H1 (cell line): Measurements from ENCODE around the gene DNAI2. TPM values are rescaled to one million over a fixed set of nuclear protein-coding genes. Genes with fewer than 3 reads are reported as not detected.
A peak's percentile ranks its signal among the peaks of the same experiment; 100 is the strongest.

Experiments used
- CTCF ChIA-PET: fragments of 300-600 bp; sonication (Branson Sonifier 250); formaldehyde crosslinking; loops from one replicate; lab custom pipeline; 2021; ENCODE audit not compliant: partially characterized antibody; lab: Charles Lee
- POLR2A ChIA-PET: fragments of 300-600 bp; sonication (Branson Sonifier 250); formaldehyde crosslinking; loops from one replicate; lab custom pipeline; 2021; ENCODE audit warnings: inconsistent platforms; ENCODE audit not compliant: partially characterized antibody; lab: Charles Lee
- DNase-seq, 2 experiments: peaks; one replicate each; pipeline versions ENCODE4 v3.0.0 to v3.0.0-alpha.2; 2010 to 2022; ENCODE audit warnings: low spot score in 2 of 2, low read depth in 1 of 2, mixed read lengths in 1 of 2
- FAIRE-seq: peaks from 2 replicates; lab custom pipeline; 2011; peaks lifted over from hg19 to GRCh38; lab: Jason Lieb, UNC
- H2AFZ ChIP-seq: 2 replicates; pipeline ENCODE4 v1.8.1; 2012; ENCODE audit warnings: low read length, inconsistent platforms
- H2AK5ac ChIP-seq: 2 replicates; pipeline ENCODE4 v1.6.1; 2013; ENCODE audit warnings: low read depth, low read length
- H2BK120ac ChIP-seq: replicated peaks from 2 replicates; pipeline ENCODE3; 2013; ENCODE audit warnings: low read depth, low read length, inconsistent platforms
- H2BK12ac ChIP-seq: 2 replicates; pipeline ENCODE4 v1.6.1; 2013; ENCODE audit warnings: low read depth, low read length
- H2BK15ac ChIP-seq: 2 replicates; pipeline ENCODE4 v1.6.1; 2013; ENCODE audit warnings: low read length
- H2BK20ac ChIP-seq: 2 replicates; pipeline ENCODE4 v1.6.1; 2013; ENCODE audit warnings: low read length
- H2BK5ac ChIP-seq: 2 replicates; pipeline ENCODE4 v1.6.1; 2013; ENCODE audit warnings: low read depth, low read length
- H3K14ac ChIP-seq: 2 replicates; pipeline ENCODE4 v1.6.1; 2013; ENCODE audit warnings: inconsistent platforms; ENCODE audit not compliant: insufficient read length
- H3K18ac ChIP-seq: 2 replicates; pipeline ENCODE4 v1.6.1; 2013; ENCODE audit warnings: low read length; ENCODE audit errors: extremely low read depth
- H3K23ac ChIP-seq: 2 replicates; pipeline ENCODE4 v1.6.1; 2013; ENCODE audit warnings: inconsistent platforms; ENCODE audit not compliant: insufficient read length
- H3K23me2 ChIP-seq: 2 replicates; pipeline ENCODE4 v1.6.1; 2013; ENCODE audit warnings: low read depth, low read length
- H3K27ac ChIP-seq: 2 replicates; pipeline ENCODE4 v1.6.1; 2011; ENCODE audit warnings: low read depth, low read length, inconsistent platforms
- H3K27me3 ChIP-seq, 4 experiments: replicated peaks in 1 of 4; 1 replicate in 1 of 4; 2 replicates in 3 of 4; pipeline versions ENCODE4 v1.6.1 to v1.8.1; 2011 to 2013; ENCODE audit warnings: low read length in 3 of 4, mild to moderate bottlenecking in 3 of 4, inconsistent platforms in 2 of 4, mixed read lengths in 2 of 4, moderate library complexity in 1 of 4; ENCODE audit not compliant: control insufficient read depth in 3 of 4, insufficient read depth in 3 of 4; ENCODE audit errors: extremely low read depth in 1 of 4
- H3K36me3 ChIP-seq, 4 experiments: 2 replicates each; pipeline versions ENCODE4 v1.6.1 to v1.8.1; 2011 to 2013; ENCODE audit warnings: mild to moderate bottlenecking in 4 of 4, low read length in 3 of 4, moderate library complexity in 2 of 4, control low read depth in 1 of 4, inconsistent platforms in 1 of 4; ENCODE audit not compliant: insufficient read depth in 4 of 4, control insufficient read depth in 2 of 4
- H3K4ac ChIP-seq: replicated peaks from 2 replicates; pipeline ENCODE3; 2013; ENCODE audit warnings: low read length, low read depth, mixed read lengths, inconsistent platforms; ENCODE audit not compliant: insufficient read length
- H3K4me1 ChIP-seq, 4 experiments: replicated peaks in 1 of 4; 1 replicate in 1 of 4; 2 replicates in 3 of 4; pipeline versions ENCODE4 v1.6.1 to v1.8.1; 2011 to 2013; ENCODE audit warnings: low read length in 3 of 4, inconsistent platforms in 2 of 4, mixed read lengths in 1 of 4; ENCODE audit not compliant: insufficient read depth in 4 of 4, control insufficient read depth in 3 of 4
- H3K4me2 ChIP-seq, 2 experiments: 2 replicates each; pipeline versions ENCODE4 v1.6.1 to v1.8.1; 2011 to 2013; ENCODE audit warnings: low read depth in 2 of 2, low read length in 2 of 2, control low read depth in 1 of 2, inconsistent platforms in 1 of 2, mild to moderate bottlenecking in 1 of 2; ENCODE audit not compliant: insufficient read depth in 1 of 2
- H3K4me3 ChIP-seq, 4 experiments: fragments of 200-600, 300-600 bp in 1 of 4; sonication (generic), shearing (Covaris generic), sonication (Bioruptor Twin) in 1 of 4; 2 replicates each; pipeline versions ENCODE4 v1.5.1 to v1.8.1; 2011 to 2016; ENCODE audit warnings: low read length in 4 of 4, low read depth in 3 of 4, control low read depth in 2 of 4, inconsistent platforms in 2 of 4, mild to moderate bottlenecking in 2 of 4, mixed read lengths in 1 of 4, moderate library complexity in 1 of 4; ENCODE audit not compliant: insufficient read depth in 2 of 4; ENCODE audit errors: extremely low read depth in 1 of 4
- H3K56ac ChIP-seq: replicated peaks from 2 replicates; pipeline ENCODE3; 2013; ENCODE audit warnings: low read depth, mild to moderate bottlenecking, mixed read lengths, low read length, inconsistent platforms; ENCODE audit not compliant: insufficient read length
- H3K79me1 ChIP-seq: 2 replicates; pipeline ENCODE4 v1.6.1; 2013; ENCODE audit warnings: low read depth, low read length, control low read depth
- H3K79me2 ChIP-seq, 2 experiments: 2 replicates each; pipeline versions ENCODE4 v1.6.1 to v1.8.1; 2012 to 2013; ENCODE audit warnings: low read length in 2 of 2, mild to moderate bottlenecking in 2 of 2, inconsistent platforms in 1 of 2; ENCODE audit not compliant: insufficient read depth in 2 of 2, control insufficient read depth in 1 of 2
- H3K9ac ChIP-seq, 4 experiments: replicated peaks in 1 of 4; 1 replicate in 1 of 4; 2 replicates in 3 of 4; pipeline versions ENCODE4 v1.6.1 to v1.8.1; 2011 to 2013; ENCODE audit warnings: low read depth in 3 of 4, low read length in 3 of 4, control low read depth in 2 of 4, mild to moderate bottlenecking in 2 of 4, moderate library complexity in 2 of 4, inconsistent platforms in 1 of 4; ENCODE audit errors: extremely low read depth in 1 of 4
- H3K9me3 ChIP-seq, 2 experiments: 2 replicates each; pipeline versions ENCODE4 v1.6.1 to v1.8.1; 2012 to 2013; ENCODE audit warnings: mild to moderate bottlenecking in 2 of 2, moderate library complexity in 2 of 2, control low read depth in 1 of 2, inconsistent platforms in 1 of 2, low read depth in 1 of 2, low read length in 1 of 2, mixed read lengths in 1 of 2; ENCODE audit not compliant: insufficient read depth in 2 of 2
- H4K20me1 ChIP-seq, 2 experiments: replicated peaks in 1 of 2; 2 replicates each; pipeline versions ENCODE3 to v1.8.1; 2011 to 2013; ENCODE audit warnings: inconsistent platforms in 2 of 2, low read length in 2 of 2, mild to moderate bottlenecking in 1 of 2; ENCODE audit not compliant: insufficient read depth in 2 of 2, control insufficient read depth in 1 of 2
- H4K5ac ChIP-seq: 2 replicates; pipeline ENCODE4 v1.6.1; 2013; ENCODE audit warnings: low read length, low read depth, mixed read lengths, inconsistent platforms; ENCODE audit not compliant: insufficient read length
- H4K8ac ChIP-seq: 2 replicates; pipeline ENCODE4 v1.8.0; 2013; ENCODE audit warnings: mild to moderate bottlenecking, moderate library complexity, low read length, inconsistent platforms; ENCODE audit not compliant: insufficient read depth; ENCODE audit errors: extremely low read depth
- H4K91ac ChIP-seq: replicated peaks from 2 replicates; pipeline ENCODE3; 2013; ENCODE audit warnings: low read length, mixed read lengths, inconsistent platforms; ENCODE audit not compliant: insufficient read length
- GABPA ChIP-seq: IDR thresholded peaks from 2 replicates; pipeline ENCODE4 v1.6.1; 2011; ENCODE audit warnings: mild to moderate bottlenecking, low read length, moderate library complexity, borderline replicate concordance; ENCODE audit not compliant: insufficient read depth
- POLR2AphosphoS5 ChIP-seq: IDR thresholded peaks from 2 replicates; pipeline ENCODE4 v1.6.1; 2011; ENCODE audit warnings: low read depth, low read length
- RAD21 ChIP-seq, 2 experiments: IDR thresholded peaks in 1 of 2; conservative IDR thresholded peaks in 1 of 2; 2 replicates each; pipeline ENCODE4 v1.6.1; 2011; ENCODE audit warnings: low read depth in 2 of 2, low read length in 2 of 2, improper control_type of control experiment in 1 of 2, inconsistent platforms in 1 of 2, mild to moderate bottlenecking in 1 of 2, moderate library complexity in 1 of 2
- SIN3A ChIP-seq, 2 experiments: IDR thresholded peaks in 1 of 2; conservative IDR thresholded peaks in 1 of 2; 2 replicates each; pipeline ENCODE4 v1.6.1; 2011 to 2012; ENCODE audit warnings: low read length in 2 of 2, improper control_type of control experiment in 1 of 2, low read depth in 1 of 2, mild to moderate bottlenecking in 1 of 2
- TAF7 ChIP-seq: optimal IDR thresholded peaks from 2 replicates; pipeline ENCODE3; 2011; ENCODE audit warnings: low read depth, mild to moderate bottlenecking, inconsistent platforms, low read length, moderate library complexity, borderline replicate concordance
- WGBS, 2 experiments: shearing (Covaris generic) in 1 of 2; methylation state at CpG; one replicate each; pipeline versions ENCODE4 v1.1.6 to v1.1.7; 2013 to 2015; ENCODE audit warnings: low lambda C conversion rate in 2 of 2, mixed read lengths in 2 of 2, inconsistent platforms in 1 of 2, low coverage in 1 of 2, missing lambda C conversion rate in 1 of 2; ENCODE audit not compliant: insufficient replicate concordance in 2 of 2, insufficient coverage in 1 of 2, insufficient read length in 1 of 2; ENCODE audit errors: extremely low coverage in 1 of 2, missing lambda C conversion rate in 1 of 2; 5-methylcytosine and 5-hydroxymethylcytosine counted together
- polyA plus RNA-seq, 7 experiments: library from polyadenylated mRNA; depleted of rRNA in 3 of 7; stranded (reverse) in 5 of 7; unstranded in 2 of 7; fragments of >200 nt in 5 of 7; fragments of 200-250 nt in 2 of 7; gene quantifications; 1 replicate in 5 of 7; 2 replicates in 1 of 7; 4 replicates in 1 of 7; pipeline versions ENCODE4 v1.2.1 to v1.2.3, GENCODE V29; 2011 to 2013; ENCODE audit warnings: missing spikeins in 2 of 7, mixed read lengths in 2 of 7
- total RNA-seq: library from RNA; stranded (reverse); fragmentation: NEBNext Ultra II Directional; extraction: Animal tissue kit (Norgen Biotek cat#: 25700); gene quantifications from 2 replicates; pipeline ENCODE4 v1.2.1, GENCODE V29; 2021
- TF ChIP-seq, protein P1 (sequence below): IDR thresholded peaks from 2 replicates; pipeline ENCODE4 v1.6.1; 2012; ENCODE audit warnings: inconsistent platforms

DNAI2 gene
- total and polyA plus RNA-seq, 2 of the 8 experiments (the other 6 are each of a cell fraction or from before 2014, with no cell fraction given) = 0.08 to 0.15 TPM

DNA sequence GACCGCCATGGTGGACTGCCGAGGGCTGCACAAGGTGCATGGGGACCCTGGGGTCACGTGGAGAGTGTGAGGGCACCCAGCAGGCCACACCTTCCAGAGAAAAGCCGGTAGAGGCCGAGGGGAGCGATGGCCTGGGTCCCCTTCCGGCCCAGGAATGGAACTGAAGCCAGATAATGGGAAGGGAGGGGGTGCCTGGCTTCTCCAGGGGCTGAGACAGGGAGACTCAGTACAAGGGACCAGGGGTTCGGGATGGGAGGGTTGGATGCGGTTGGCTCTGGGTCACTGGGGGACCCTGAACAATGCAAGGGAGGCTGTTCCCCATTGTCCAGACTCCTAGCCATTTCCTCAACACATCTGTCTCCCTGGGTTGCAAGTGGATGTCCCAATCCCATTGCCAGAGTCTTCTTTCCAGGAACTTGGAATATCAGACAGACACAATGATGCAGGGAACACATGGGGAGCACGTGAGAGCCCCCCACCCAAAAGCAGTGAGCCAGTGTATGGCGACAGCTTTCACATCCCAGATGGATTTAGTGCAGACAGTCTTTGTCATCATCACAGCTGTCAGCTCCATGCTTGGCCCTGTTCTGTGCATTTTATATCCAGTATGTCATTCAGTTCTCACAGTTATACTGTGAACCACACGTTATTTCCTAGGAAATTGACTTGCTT is 23.6 kb upstream of the DNAI2 start:
- FAIRE-seq (no peak), DNase-seq (no peak)
- Histone ChIP-seq H3K9me3 (0 out of 4 replicates have a peak, but pooled peaks cover 0 to 4% of the 10 kb centered on the region in 2 experiments), H4K8ac (peak overlapping the region; percentile 53; the same call in 1 of the 2 replicates), H2BK15ac (0 out of 2 replicates have a peak overlapping the region, but pooled peaks have one; percentile 46), H3K36me3 (no peaks in the 10 kb centered on the region), H3K18ac (0 out of 2 replicates have a peak overlapping the region, but pooled peaks have one; percentile 32), H3K79me2 (no peaks in the 10 kb centered on the region), H4K5ac (peak overlapping the region; percentile 40), H2BK20ac (peak overlapping the region; percentile 90; the same call in 1 of the 2 replicates), H2BK120ac (no peak overlapping the region), H2AK5ac (no peak overlapping the region), H2AFZ (no peak overlapping the region), H3K9ac (no peak overlapping the region), H3K4ac (peak overlapping the region; percentile 32), H3K27me3 (no peaks in the 10 kb centered on the region), H4K91ac (peak overlapping the region; percentile 63), H3K4me1 (peaks cover 0 to 19% (median 5%) of the 10 kb centered on the region in 4 experiments; a peak in 5 of 7 replicates), H3K23ac (no peak overlapping the region), H3K4me3 (no peak overlapping the region), H3K56ac (no peak overlapping the region), H3K27ac (no peak overlapping the region), H2BK5ac (no peak overlapping the region; the same call in 1 of the 2 replicates), H3K4me2 (no peak overlapping the region; a peak in 1 of 4 replicates), H2BK12ac (no peak overlapping the region), H3K14ac (no peak overlapping the region), H3K79me1 (no peaks in the 10 kb centered on the region), H4K20me1 (peaks cover 0 to 4% of the 10 kb centered on the region in 2 experiments), H3K23me2 (no peaks in the 10 kb centered on the region)
- ChIA-PET CTCF (interaction anchor here (0.7 to 2.4 kb wide), 7 partner anchors 9 to 113 kb away, joined by 3 to 11 read pairs (median 4); partner anchors contain the start of genes DNAI2 and TTYH2), POLR2A (interaction anchor here (0.7 to 2.8 kb wide), 5 partner anchors 8 to 47 kb away, joined by 3 to 11 read pairs (median 6); partner anchors contain the start of gene RPL38)
- WGBS, 2 experiments = 82% methylated on average over 9 of the region's 12 CpGs; no CpG with 5 or more reads in 1 of the 2 experiments
- TF ChIP-seq SIN3A (conservative IDR thresholded peaks at IDR 0.05 in 1 of 2, IDR thresholded peaks at IDR 0.05 in 1 of 2; ENCODE audit: low read depth in 1 of 2, low read length in 2 of 2) = no peak
- no peak for TF ChIP-seq POLR2AphosphoS5
- no peak for TF ChIP-seq RAD21 (IDR thresholded peaks at IDR 0.05 in 1 of 2, conservative IDR thresholded peaks at IDR 0.05 in 1 of 2; ENCODE audit: low read depth in 2 of 2, low read length in 2 of 2)
- TF ChIP-seq, protein P1, sequence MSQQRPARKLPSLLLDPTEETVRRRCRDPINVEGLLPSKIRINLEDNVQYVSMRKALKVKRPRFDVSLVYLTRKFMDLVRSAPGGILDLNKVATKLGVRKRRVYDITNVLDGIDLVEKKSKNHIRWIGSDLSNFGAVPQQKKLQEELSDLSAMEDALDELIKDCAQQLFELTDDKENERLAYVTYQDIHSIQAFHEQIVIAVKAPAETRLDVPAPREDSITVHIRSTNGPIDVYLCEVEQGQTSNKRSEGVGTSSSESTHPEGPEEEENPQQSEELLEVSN = no peak
- no peak for TF ChIP-seq TAF7
- no peak for TF ChIP-seq GABPA
